Gastroesophageal sphincter (tissue), 4 donors: Measurements from ENCODE around the gene DSP. TPM values are rescaled to one million over a fixed set of nuclear protein-coding genes. Genes with fewer than 3 reads are reported as not detected.

Source experiments
- ATAC-seq: fragments of 150-250 bp; one replicate; pipeline ENCODE4 v1.9.1; 2016; ENCODE audit warnings: mild to moderate bottlenecking, moderate library complexity
- H3K27ac ChIP-seq, 4 donors: fragments of 200-600 bp; sonication (generic) in 3 of 4; 1 replicate in 3 of 4; 2 replicates in 1 of 4; pipeline ENCODE4 v1.5.1; 2016 to 2019
- H3K27me3 ChIP-seq: fragments of 200-600 bp; sonication (generic); one replicate; pipeline ENCODE4 v1.5.1; 2019
- H3K36me3 ChIP-seq, 2 donors: fragments of 200-600 bp; sonication (generic); one replicate each; pipeline ENCODE4 v1.5.1; 2019; ENCODE audit warnings: control low read depth in 1 of 2
- H3K4me1 ChIP-seq, 3 donors: fragments of 200-600 bp; sonication (generic); 1 replicate in 2 of 3; 2 replicates in 1 of 3; pipeline ENCODE4 v1.5.1; 2016 to 2019; ENCODE audit warnings: control low read depth in 2 of 3
- H3K4me3 ChIP-seq, 2 donors: fragments of 200-600 bp; sonication (generic); one replicate each; pipeline ENCODE4 v1.5.1; 2019; ENCODE audit warnings: mild to moderate bottlenecking in 1 of 2, moderate library complexity in 1 of 2
- H3K9me3 ChIP-seq, 3 donors: fragments of 200-600 bp; sonication (generic); one replicate each; pipeline ENCODE4 v1.5.1; 2017 to 2019; ENCODE audit warnings: control low read depth in 2 of 3
- EP300 ChIP-seq: sonication (generic); formaldehyde crosslinking; IDR thresholded peaks from one replicate; pipeline ENCODE4 v1.6.1; 2017; ENCODE audit warnings: antibody characterized with exemption, mild to moderate bottlenecking
- POLR2A ChIP-seq, 2 donors: fragments of 450-650 bp; IDR thresholded peaks; one replicate each; pipeline ENCODE4 v1.6.1; 2017; ENCODE audit warnings: antibody characterized with exemption in 2 of 2, mild to moderate bottlenecking in 2 of 2, moderate library complexity in 1 of 2
- POLR2AphosphoS5 ChIP-seq: sonication (generic); formaldehyde crosslinking; IDR thresholded peaks from one replicate; pipeline ENCODE4 v1.6.1; 2017; ENCODE audit warnings: antibody characterized with exemption
- whole genome bisulfite sequencing, 2 donors: methylation state at CpG; one replicate each; pipeline ENCODE4 v1.1.5; 2018; ENCODE audit warnings: low coverage in 1 of 2; 5-methylcytosine and 5-hydroxymethylcytosine counted together
- total RNA-seq, 4 donors: library from RNA; depleted of rRNA; stranded (reverse); fragments of >200 nt; gene quantifications; one replicate each; pipeline ENCODE4 v1.1.0, GENCODE V29; 2016
- TF ChIP-seq, protein P1 (sequence below), 4 experiments: fragments of 200-600 bp in 2 of 4; fragments of 450-650 bp in 2 of 4; sonication (generic) in 1 of 4; IDR thresholded peaks; one replicate each; pipeline ENCODE4 v1.5.1; 2017 to 2019; ENCODE audit warnings: antibody characterized with exemption in 4 of 4, mild to moderate bottlenecking in 2 of 4, moderate library complexity in 2 of 4

The DSP gene
- total RNA-seq, 4 donors from 2014 or later = 5.8 to 41.7 (median 7.6) TPM

DNA sequence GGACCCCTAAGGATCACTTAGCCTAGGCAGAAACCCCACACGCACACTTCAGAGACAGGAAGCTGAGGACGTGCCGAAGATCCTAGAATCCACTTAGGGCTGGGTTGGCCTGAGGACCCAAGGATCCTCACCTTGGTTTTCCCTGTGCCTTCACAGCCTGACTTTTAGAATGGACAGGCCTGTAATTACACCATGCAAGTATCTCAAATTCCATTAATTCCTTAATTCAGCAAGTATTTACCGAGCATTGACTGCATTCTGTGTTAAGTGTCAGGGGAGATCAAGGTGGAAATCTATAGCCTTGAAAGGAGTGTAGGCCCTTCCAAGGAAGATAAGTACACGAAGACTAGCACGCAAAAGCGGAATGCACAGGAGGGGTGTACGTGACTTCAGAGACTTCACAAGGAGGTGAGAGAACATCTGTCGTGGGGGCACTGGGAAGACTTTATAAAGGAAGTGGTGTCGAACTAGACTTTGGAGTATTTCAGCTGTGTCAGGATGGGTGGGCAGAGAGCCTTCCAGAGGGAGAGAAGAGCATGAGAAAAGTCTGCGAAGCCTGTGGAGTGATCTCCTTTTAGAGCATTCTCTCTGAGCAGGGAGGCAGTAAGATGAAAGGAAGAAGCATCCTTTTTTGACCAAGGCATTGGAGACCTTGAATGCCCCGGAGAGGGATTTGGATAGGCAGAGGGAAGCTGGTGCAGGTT, 4.0 kb downstream of the DSP start:
- WGBS, 2 donors = 65 to 87% methylated on average over 8 to 12 of the region's 12 CpGs
- Histone ChIP-seq H3K27me3 (peaks cover 85% of the 10 kb centered on the region), H3K4me1 (peaks cover 0 to 28% (median 24%) of the 10 kb centered on the region in 3 donors), H3K4me3 (no peak overlapping the region), H3K9me3 (no peaks in the 10 kb centered on the region), H3K36me3 (no peaks in the 10 kb centered on the region), H3K27ac (no peak overlapping the region)
- no peak for ATAC-seq
- TF ChIP-seq, protein P1, sequence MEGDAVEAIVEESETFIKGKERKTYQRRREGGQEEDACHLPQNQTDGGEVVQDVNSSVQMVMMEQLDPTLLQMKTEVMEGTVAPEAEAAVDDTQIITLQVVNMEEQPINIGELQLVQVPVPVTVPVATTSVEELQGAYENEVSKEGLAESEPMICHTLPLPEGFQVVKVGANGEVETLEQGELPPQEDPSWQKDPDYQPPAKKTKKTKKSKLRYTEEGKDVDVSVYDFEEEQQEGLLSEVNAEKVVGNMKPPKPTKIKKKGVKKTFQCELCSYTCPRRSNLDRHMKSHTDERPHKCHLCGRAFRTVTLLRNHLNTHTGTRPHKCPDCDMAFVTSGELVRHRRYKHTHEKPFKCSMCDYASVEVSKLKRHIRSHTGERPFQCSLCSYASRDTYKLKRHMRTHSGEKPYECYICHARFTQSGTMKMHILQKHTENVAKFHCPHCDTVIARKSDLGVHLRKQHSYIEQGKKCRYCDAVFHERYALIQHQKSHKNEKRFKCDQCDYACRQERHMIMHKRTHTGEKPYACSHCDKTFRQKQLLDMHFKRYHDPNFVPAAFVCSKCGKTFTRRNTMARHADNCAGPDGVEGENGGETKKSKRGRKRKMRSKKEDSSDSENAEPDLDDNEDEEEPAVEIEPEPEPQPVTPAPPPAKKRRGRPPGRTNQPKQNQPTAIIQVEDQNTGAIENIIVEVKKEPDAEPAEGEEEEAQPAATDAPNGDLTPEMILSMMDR (IDR thresholded peaks at IDR 0.05) = no peak
- no peak for TF ChIP-seq POLR2A (IDR thresholded peaks at IDR 0.05)
- no peak for TF ChIP-seq EP300

DNA sequence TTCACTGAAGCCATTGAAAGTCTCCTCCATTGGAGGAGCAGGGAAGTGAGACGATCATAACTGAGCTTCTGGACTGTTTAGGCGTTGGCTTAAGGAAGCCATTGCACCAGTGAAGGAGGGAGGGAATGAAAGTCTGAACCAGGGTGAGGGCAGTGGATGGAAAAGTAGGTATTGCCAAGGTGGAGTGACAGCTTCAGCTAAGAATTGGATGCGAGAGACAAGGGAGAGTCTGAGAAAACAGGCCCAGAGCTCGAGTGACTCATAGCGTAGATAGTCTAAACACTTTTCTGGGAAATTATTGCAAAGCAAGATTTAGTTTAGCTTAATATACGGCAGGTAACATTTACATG, 4.5 kb downstream of the DSP start:
- no peak for ATAC-seq
- TF ChIP-seq, protein P1 (IDR thresholded peaks at IDR 0.05) = no peak
- TF ChIP-seq EP300 (no peak), POLR2A (IDR thresholded peaks at IDR 0.05) (no peak), POLR2AphosphoS5 (no peak)
- H3K9me3 ChIP-seq = no peaks in the 10 kb centered on the region
- H3K27ac ChIP-seq = no peak overlapping the region
- peaks cover 0 to 22% (median 21%) of the 10 kb centered on the region in 3 donors for H3K4me1 ChIP-seq
- peaks cover 80% of the 10 kb centered on the region for H3K27me3 ChIP-seq
- no peak overlapping the region for H3K4me3 ChIP-seq
- no peaks in the 10 kb centered on the region for H3K36me3 ChIP-seq
- 69 to 84% methylated on average over 4 to 6 of the region's 6 CpGs for WGBS, 2 donors

DNA sequence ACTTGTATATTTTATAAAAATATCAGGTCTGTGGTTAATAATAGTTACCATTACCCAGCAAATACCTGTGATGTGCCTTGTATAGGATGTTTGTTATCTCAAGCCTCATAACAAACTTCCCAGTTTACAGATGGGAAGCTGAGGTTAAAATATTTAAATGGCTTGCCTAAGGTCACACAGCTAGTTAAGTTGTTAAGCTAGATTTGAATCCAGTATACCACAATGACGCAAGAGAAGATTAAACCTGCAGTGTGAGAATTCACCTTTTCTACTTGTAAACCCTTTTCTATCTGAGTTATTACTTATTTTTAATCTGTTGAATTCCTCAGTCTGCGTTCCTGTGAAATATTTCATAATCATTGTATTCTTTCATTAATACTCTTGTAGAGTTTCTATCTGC, 4.9 kb downstream of the DSP start:
- no peak for ATAC-seq
- Histone ChIP-seq H3K36me3 (no peaks in the 10 kb centered on the region), H3K9me3 (no peaks in the 10 kb centered on the region), H3K4me3 (no peak overlapping the region), H3K27me3 (peaks cover 78% of the 10 kb centered on the region), H3K27ac (no peak overlapping the region), H3K4me1 (peaks cover 0 to 18% (median 17%) of the 10 kb centered on the region in 3 donors)
- no peak for TF ChIP-seq POLR2A (IDR thresholded peaks at IDR 0.05)
- TF ChIP-seq, protein P1 (IDR thresholded peaks at IDR 0.05) = no peak
- no peak for TF ChIP-seq EP300
- no peak for TF ChIP-seq POLR2AphosphoS5
- WGBS, 2 donors = 89 to 100% methylated on average over 2 of the region's 2 CpGs

DNA sequence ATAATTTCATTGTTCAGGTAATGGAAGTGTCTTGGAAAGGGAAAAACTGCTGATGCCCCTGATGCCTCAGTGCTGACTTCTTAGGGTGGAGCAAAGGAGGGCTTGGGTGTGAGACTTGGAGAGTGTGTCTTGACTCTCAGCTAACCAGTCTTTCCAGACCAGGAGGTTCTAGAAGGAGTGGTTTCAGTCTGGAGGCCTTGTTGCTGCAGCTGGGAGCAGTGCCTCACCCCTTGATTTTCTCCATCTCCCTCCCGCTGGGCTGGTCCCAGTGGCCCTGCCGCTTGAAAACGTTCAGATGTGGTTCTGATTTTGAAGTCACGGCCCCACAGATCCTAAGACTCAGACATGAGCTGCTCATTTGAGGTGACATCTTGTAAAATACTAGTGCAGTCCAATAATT, 5.4 kb downstream of the DSP start:
- peaks cover 77% of the 10 kb centered on the region for H3K27me3 ChIP-seq
- 70% methylated on average over 2 of the region's 4 CpGs; no CpG with 5 or more reads in 1 of the 2 donors for WGBS, 2 donors

More for the DNA sequence above, 5.4 kb downstream of the DSP start:
- Histone ChIP-seq H3K27ac (no peak overlapping the region), H3K4me3 (no peak overlapping the region), H3K4me1 (peaks cover 0 to 13% (median 12%) of the 10 kb centered on the region in 3 donors), H3K9me3 (no peaks in the 10 kb centered on the region), H3K36me3 (no peaks in the 10 kb centered on the region)
- TF ChIP-seq POLR2AphosphoS5 (no peak), POLR2A (IDR thresholded peaks at IDR 0.05) (no peak), EP300 (no peak)
- TF ChIP-seq, protein P1 (IDR thresholded peaks at IDR 0.05) = no peak
- no peak for ATAC-seq
